Ishikawa (cell line): ENCODE data around the gene PLXNA4.

Experiments
- CEBPB ChIP-seq: IDR thresholded peaks from 2 replicates; pipeline ENCODE4 v1.6.1; 2012
- CREB1 ChIP-seq: IDR thresholded peaks from 2 replicates; pipeline ENCODE4 v1.6.1; 2012; ENCODE audit warnings: low read depth
- EGR1 ChIP-seq: IDR thresholded peaks from 2 replicates; pipeline ENCODE4 v1.6.1; 2012
- EP300 ChIP-seq: IDR thresholded peaks from 2 replicates; pipeline ENCODE4 v1.6.1; 2012; ENCODE audit warnings: borderline replicate concordance
- FOXM1 ChIP-seq: IDR thresholded peaks from 2 replicates; pipeline ENCODE4 v1.6.1; 2012; ENCODE audit warnings: low read depth, borderline replicate concordance
- MAX ChIP-seq: IDR thresholded peaks from 2 replicates; pipeline ENCODE4 v1.6.1; 2012
- NFIC ChIP-seq: IDR thresholded peaks from 2 replicates; pipeline ENCODE4 v1.6.1; 2012
- RAD21 ChIP-seq: IDR thresholded peaks from 2 replicates; pipeline ENCODE4 v1.6.1; 2012; ENCODE audit warnings: low read depth
- REST ChIP-seq: IDR thresholded peaks from 2 replicates; pipeline ENCODE4 v1.6.1; 2012; ENCODE audit warnings: low read depth, mild to moderate bottlenecking
- TAF1 ChIP-seq: IDR thresholded peaks from 2 replicates; pipeline ENCODE4 v1.6.1; 2012; ENCODE audit warnings: low read depth, mild to moderate bottlenecking
- TCF12 ChIP-seq: IDR thresholded peaks from 2 replicates; pipeline ENCODE4 v1.6.1; 2012; ENCODE audit warnings: low read depth
- TEAD4 ChIP-seq: IDR thresholded peaks from 2 replicates; pipeline ENCODE4 v1.6.1; 2012
- USF1 ChIP-seq: IDR thresholded peaks from 2 replicates; pipeline ENCODE4 v1.6.1; 2012
- YY1 ChIP-seq: IDR thresholded peaks from 2 replicates; pipeline ENCODE4 v1.6.1; 2012; ENCODE audit warnings: low read depth
- ZBTB7A ChIP-seq: IDR thresholded peaks from 2 replicates; pipeline ENCODE4 v1.6.1; 2012; ENCODE audit warnings: low read depth

PLXNA4 gene

GRCh38 chr7:132443761-132444520 is 132.3 kb downstream of the PLXNA4 start:
- TF ChIP-seq USF1 (no peak), NFIC (no peak), ZBTB7A (no peak), TAF1 (no peak), EP300 (no peak), YY1 (no peak), MAX (no peak), FOXM1 (no peak), TCF12 (no peak), EGR1 (no peak)

GRCh38 chr7:132441935-132442334 is 134.3 kb downstream of the PLXNA4 start:
- TF ChIP-seq ZBTB7A (no peak), TAF1 (no peak), EP300 (no peak), TCF12 (no peak), MAX (no peak), USF1 (no peak), EGR1 (no peak), YY1 (no peak), RAD21 (no peak), CREB1 (no peak), CEBPB (no peak), TEAD4 (no peak)

DNA sequence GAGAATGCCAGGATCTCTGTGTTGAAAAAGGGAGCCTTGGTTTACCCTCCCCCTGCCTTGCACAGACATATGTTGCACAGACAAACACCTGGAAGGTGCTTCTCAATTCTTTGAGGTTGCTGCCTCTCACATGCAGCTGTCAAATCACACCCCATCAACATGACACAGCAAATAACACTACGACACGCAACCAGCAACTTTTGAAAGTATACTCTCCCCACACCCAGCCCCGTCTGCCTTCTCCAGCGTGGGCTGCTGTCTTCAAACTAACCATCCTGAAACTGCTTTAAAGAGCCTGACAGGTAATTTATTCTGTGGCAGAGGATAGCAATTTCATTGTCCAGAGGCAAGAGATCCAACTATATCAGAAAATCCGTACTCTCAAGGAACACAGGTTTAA is 136.1 kb downstream of the PLXNA4 start:
- TF ChIP-seq CREB1 (no peak), EP300 (no peak), EGR1 (no peak), REST (no peak), TCF12 (no peak), MAX (no peak)

DNA sequence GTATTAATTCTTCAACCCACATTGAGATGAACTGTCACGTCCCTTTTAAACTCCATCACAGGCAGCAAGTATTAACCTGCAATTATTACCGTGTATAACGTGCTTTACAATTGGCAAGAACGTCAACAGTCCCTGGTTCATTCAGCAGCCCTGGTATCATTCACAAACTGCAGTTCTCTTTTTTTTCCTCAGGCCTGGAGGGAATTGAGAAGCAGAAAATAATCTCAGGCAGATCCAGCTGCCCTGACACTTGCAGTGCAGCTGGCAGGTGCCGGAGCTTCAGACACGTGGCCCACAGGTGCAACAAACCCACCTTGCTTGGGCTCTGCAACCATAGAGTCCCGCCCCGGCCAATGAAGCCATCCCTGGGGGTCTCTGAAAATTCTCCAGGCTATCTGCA is 137.3 kb downstream of the PLXNA4 start:
- TF ChIP-seq CEBPB, result no peak
- TF ChIP-seq NFIC, result no peak
- TF ChIP-seq RAD21, result no peak
- no peak for TF ChIP-seq TAF1
- TF ChIP-seq TCF12, result no peak
- no peak for TF ChIP-seq EP300
- TF ChIP-seq ZBTB7A, result no peak
- TF ChIP-seq CREB1, result no peak
- TF ChIP-seq MAX, result no peak
- no peak for TF ChIP-seq FOXM1
- no peak for TF ChIP-seq YY1
- TF ChIP-seq TEAD4, result no peak
- TF ChIP-seq EGR1, result no peak
- no peak for TF ChIP-seq USF1
- no peak for TF ChIP-seq REST

- TF ChIP-seq NFIC (no peak), REST (no peak), USF1 (no peak), CREB1 (no peak), RAD21 (no peak), FOXM1 (no peak), TAF1 (no peak), ZBTB7A (no peak), TEAD4 (no peak), CEBPB (no peak), TCF12 (no peak)
Observed at GRCh38 chr7:132437730-132438129, 138.5 kb downstream of the PLXNA4 start.
